ENCODE measurements around the gene RGS7.

The RGS7 gene

GRCh38 chr1:240936911-240937668, 419.9 kb downstream of the RGS7 start:
- Histone ChIP-seq H3K27ac (ENCODE audit: low read length) (no peak overlapping the region), H3K9me3 (ENCODE audit: insufficient read depth, low read depth, low read length) (peaks cover 42% of the 10 kb centered on the region), H3K9ac (ENCODE audit: low read depth, low read length) (no peak overlapping the region), H3K36me3 (ENCODE audit: insufficient read depth, low read depth, low read length) (no peaks in the 10 kb centered on the region), H3K4me1 (ENCODE audit: insufficient read depth, low read length) (no peaks in the 10 kb centered on the region), H3K27me3 (ENCODE audit: insufficient read depth, low read length) (no peaks in the 10 kb centered on the region), H3K4me3 (ENCODE audit: low read length) (no peak overlapping the region)

- H3K27ac ChIP-seq (ENCODE audit: low read length): no peak overlapping the region
These were observed 421.1 kb downstream of the RGS7 start for GRCh38 chr1:240935920-240936319.

GRCh38 chr1:240931031-240931430, 426.0 kb downstream of the RGS7 start:
- Histone ChIP-seq H3K27me3 (ENCODE audit: insufficient read depth, low read length) (no peaks in the 10 kb centered on the region), H3K36me3 (ENCODE audit: insufficient read depth, low read depth, low read length) (no peaks in the 10 kb centered on the region), H3K9ac (ENCODE audit: low read depth, low read length) (no peak overlapping the region), H3K27ac (ENCODE audit: low read length) (no peak overlapping the region), H3K4me1 (ENCODE audit: insufficient read depth, low read length) (no peaks in the 10 kb centered on the region), H3K9me3 (ENCODE audit: insufficient read depth, low read depth, low read length) (peaks cover 8% of the 10 kb centered on the region), H3K4me3 (ENCODE audit: low read length) (no peak overlapping the region)

More at GRCh38 chr1:240935920-240936319, 421.1 kb downstream of the RGS7 start:
- Histone ChIP-seq H3K9ac (ENCODE audit: low read depth, low read length) (no peak overlapping the region), H3K4me3 (ENCODE audit: low read length) (no peak overlapping the region), H3K27me3 (ENCODE audit: insufficient read depth, low read length) (no peaks in the 10 kb centered on the region), H3K9me3 (ENCODE audit: insufficient read depth, low read depth, low read length) (peaks cover 42% of the 10 kb centered on the region), H3K4me1 (ENCODE audit: insufficient read depth, low read length) (no peaks in the 10 kb centered on the region), H3K36me3 (ENCODE audit: insufficient read depth, low read depth, low read length) (no peaks in the 10 kb centered on the region)

GRCh38 chr1:240928265-240928664, 428.7 kb downstream of the RGS7 start:
- Histone ChIP-seq H3K27ac (ENCODE audit: low read length) (no peak overlapping the region), H3K4me3 (ENCODE audit: low read length) (no peak overlapping the region), H3K9ac (ENCODE audit: low read depth, low read length) (no peak overlapping the region), H3K9me3 (ENCODE audit: insufficient read depth, low read depth, low read length) (no peaks in the 10 kb centered on the region), H3K27me3 (ENCODE audit: insufficient read depth, low read length) (no peaks in the 10 kb centered on the region), H3K4me1 (ENCODE audit: insufficient read depth, low read length) (no peaks in the 10 kb centered on the region), H3K36me3 (ENCODE audit: insufficient read depth, low read depth, low read length) (no peaks in the 10 kb centered on the region)

GRCh38 chr1:240927821-240928220, 429.2 kb downstream of the RGS7 start:
- Histone ChIP-seq H3K9me3 (ENCODE audit: insufficient read depth, low read depth, low read length) (no peaks in the 10 kb centered on the region), H3K4me1 (ENCODE audit: insufficient read depth, low read length) (no peaks in the 10 kb centered on the region), H3K9ac (ENCODE audit: low read depth, low read length) (no peak overlapping the region)

GRCh38 chr1:240925273-240925672, 431.7 kb downstream of the RGS7 start:
- no peak overlapping the region for H3K27ac ChIP-seq (ENCODE audit: low read length)
- no peaks in the 10 kb centered on the region for H3K9me3 ChIP-seq (ENCODE audit: insufficient read depth, low read depth, low read length)
- H3K9ac ChIP-seq (ENCODE audit: low read depth, low read length): no peak overlapping the region
- H3K36me3 ChIP-seq (ENCODE audit: insufficient read depth, low read depth, low read length): no peaks in the 10 kb centered on the region
- no peaks in the 10 kb centered on the region for H3K27me3 ChIP-seq (ENCODE audit: insufficient read depth, low read length)
- H3K4me3 ChIP-seq (ENCODE audit: low read length): no peak overlapping the region
- H3K4me1 ChIP-seq (ENCODE audit: insufficient read depth, low read length): no peaks in the 10 kb centered on the region

More at GRCh38 chr1:240927821-240928220, 429.2 kb downstream of the RGS7 start:
- H3K36me3 ChIP-seq (ENCODE audit: insufficient read depth, low read depth, low read length): no peaks in the 10 kb centered on the region
- H3K4me3 ChIP-seq (ENCODE audit: low read length): no peak overlapping the region
- H3K27ac ChIP-seq (ENCODE audit: low read length): no peak overlapping the region
- H3K27me3 ChIP-seq (ENCODE audit: insufficient read depth, low read length): no peaks in the 10 kb centered on the region

GRCh38 chr1:240917976-240918375, 439.0 kb downstream of the RGS7 start:
- Histone ChIP-seq H3K9ac (ENCODE audit: low read depth, low read length) (no peak overlapping the region), H3K36me3 (ENCODE audit: insufficient read depth, low read depth, low read length) (no peaks in the 10 kb centered on the region), H3K27me3 (ENCODE audit: insufficient read depth, low read length) (no peaks in the 10 kb centered on the region), H3K4me1 (ENCODE audit: insufficient read depth, low read length) (no peaks in the 10 kb centered on the region), H3K4me3 (ENCODE audit: low read length) (no peak overlapping the region), H3K9me3 (ENCODE audit: insufficient read depth, low read depth, low read length) (no peaks in the 10 kb centered on the region), H3K27ac (ENCODE audit: low read length) (no peak overlapping the region)

GRCh38 chr1:240914506-240914905, 442.5 kb downstream of the RGS7 start:
- H3K27me3 ChIP-seq (ENCODE audit: insufficient read depth, low read length): no peaks in the 10 kb centered on the region
- 0 out of 2 replicates have a peak, but pooled peaks cover 3% of the 10 kb centered on the region for H3K4me1 ChIP-seq (ENCODE audit: insufficient read depth, low read length)
- no peaks in the 10 kb centered on the region for H3K36me3 ChIP-seq (ENCODE audit: insufficient read depth, low read depth, low read length)
- H3K4me3 ChIP-seq (ENCODE audit: low read length): no peak overlapping the region
- no peak overlapping the region for H3K9ac ChIP-seq (ENCODE audit: low read depth, low read length)
- no peaks in the 10 kb centered on the region for H3K9me3 ChIP-seq (ENCODE audit: insufficient read depth, low read depth, low read length)
- no peak overlapping the region for H3K27ac ChIP-seq (ENCODE audit: low read length)

- no peaks in the 10 kb centered on the region for H3K27me3 ChIP-seq (ENCODE audit: insufficient read depth, low read length)
- H3K9ac ChIP-seq (ENCODE audit: low read depth, low read length): no peak overlapping the region
- H3K27ac ChIP-seq (ENCODE audit: low read length): no peak overlapping the region
- no peaks in the 10 kb centered on the region for H3K9me3 ChIP-seq (ENCODE audit: insufficient read depth, low read depth, low read length)
- no peak overlapping the region for H3K4me3 ChIP-seq (ENCODE audit: low read length)
- H3K4me1 ChIP-seq (ENCODE audit: insufficient read depth, low read length): 0 out of 2 replicates have a peak, but pooled peaks cover 3% of the 10 kb centered on the region
- no peaks in the 10 kb centered on the region for H3K36me3 ChIP-seq (ENCODE audit: insufficient read depth, low read depth, low read length)
These were observed 444.2 kb downstream of the RGS7 start for GRCh38 chr1:240912821-240913220.

GRCh38 chr1:240909701-240910457, 447.1 kb downstream of the RGS7 start:
- no peaks in the 10 kb centered on the region for H3K9me3 ChIP-seq (ENCODE audit: insufficient read depth, low read depth, low read length)
- no peak overlapping the region for H3K4me3 ChIP-seq (ENCODE audit: low read length)
- no peaks in the 10 kb centered on the region for H3K36me3 ChIP-seq (ENCODE audit: insufficient read depth, low read depth, low read length)
- H3K27ac ChIP-seq (ENCODE audit: low read length): no peak overlapping the region
- H3K9ac ChIP-seq (ENCODE audit: low read depth, low read length): no peak overlapping the region
- H3K4me1 ChIP-seq (ENCODE audit: insufficient read depth, low read length): 0 out of 2 replicates have a peak, but pooled peaks cover 3% of the 10 kb centered on the region
- H3K27me3 ChIP-seq (ENCODE audit: insufficient read depth, low read length): no peaks in the 10 kb centered on the region

GRCh38 chr1:240906477-240906876, 450.5 kb downstream of the RGS7 start:
- Histone ChIP-seq H3K9me3 (ENCODE audit: insufficient read depth, low read depth, low read length) (no peaks in the 10 kb centered on the region), H3K27me3 (ENCODE audit: insufficient read depth, low read length) (no peaks in the 10 kb centered on the region), H3K27ac (ENCODE audit: low read length) (no peak overlapping the region), H3K9ac (ENCODE audit: low read depth, low read length) (no peak overlapping the region), H3K4me1 (ENCODE audit: insufficient read depth, low read length) (0 out of 2 replicates have a peak, but pooled peaks cover 3% of the 10 kb centered on the region), H3K4me3 (ENCODE audit: low read length) (no peak overlapping the region), H3K36me3 (ENCODE audit: insufficient read depth, low read depth, low read length) (no peaks in the 10 kb centered on the region)
